ENCODE results near the gene CCDC85C. TPM values are rescaled to one million over a fixed set of nuclear protein-coding genes. Genes with fewer than 3 reads are reported as not detected.
A peak's percentile ranks its signal among the peaks of the same experiment; 100 is the strongest.

CCDC85C gene
- total and polyA plus RNA-seq, 7 donors: 1.8 to 21.0 (median 7.9) TPM

GRCh38 chr14:99604278-99604765 lies 315 bp upstream of the CCDC85C start:
- Histone ChIP-seq H3K27ac (peak overlapping the region; percentile 87), H3K36me3 (ENCODE audit: insufficient read depth in 1 of 2, low read depth in 1 of 2) (no peaks in the 10 kb centered on the region), H3K4me1 (peaks cover 15% of the 10 kb centered on the region), H3K9me3 (no peaks in the 10 kb centered on the region), H3K4me3 (peak overlapping the region; percentile 96), H3K27me3 (ENCODE audit: insufficient read depth in 3 of 3, low read length in 2 of 3) (no peaks in the 10 kb centered on the region)
- peak; percentile 96 to 97 for DNase-seq
- intact Hi-C loops (cut with DNase I): no loop called here
- ATAC-seq: peak; percentile 95 to 98 (median 97)
- TF ChIP-seq CTCF (IDR thresholded peaks at IDR 0.05): no peak
- WGBS, 3 donors: 0 to 2% (median 1%) methylated on average over 10 to 65 of the region's 65 CpGs

GRCh38 chr14:99602788-99603415 lies 1.1 kb downstream of the CCDC85C start:
- Histone ChIP-seq H3K27ac (no peak overlapping the region), H3K27me3 (ENCODE audit: insufficient read depth in 3 of 3, low read length in 2 of 3) (no peaks in the 10 kb centered on the region), H3K4me1 (peaks cover 18% of the 10 kb centered on the region), H3K36me3 (ENCODE audit: insufficient read depth in 1 of 2, low read depth in 1 of 2) (no peaks in the 10 kb centered on the region), H3K4me3 (peak overlapping the region; percentile 68), H3K9me3 (no peaks in the 10 kb centered on the region)
- ATAC-seq: no peak
- TF ChIP-seq CTCF (IDR thresholded peaks at IDR 0.05): no peak
- WGBS, 3 donors: 44 to 49% (median 48%) methylated on average over 20 to 53 of the region's 53 CpGs
- intact Hi-C loops (cut with DNase I): no loop called here
- DNase-seq: no peak

- H3K36me3 ChIP-seq (ENCODE audit: insufficient read depth in 1 of 2, low read depth in 1 of 2): no peaks in the 10 kb centered on the region
- no peak overlapping the region for H3K27ac ChIP-seq
- TF ChIP-seq CTCF (IDR thresholded peaks at IDR 0.05): no peak
- peaks cover 18% of the 10 kb centered on the region for H3K4me1 ChIP-seq
- DNase-seq: no peak
- no peaks in the 10 kb centered on the region for H3K27me3 ChIP-seq (ENCODE audit: insufficient read depth in 3 of 3, low read length in 2 of 3)
- H3K4me3 ChIP-seq: peak overlapping the region; percentile 68
- 49 to 61% (median 57%) methylated on average over 18 of the region's 18 CpGs for WGBS, 3 donors
- intact Hi-C loops (cut with DNase I): no loop called here
- H3K9me3 ChIP-seq: no peaks in the 10 kb centered on the region
- ATAC-seq: no peak
These were observed 1.8 kb downstream of the CCDC85C start for GRCh38 chr14:99602054-99602787.

- ATAC-seq (no peak), DNase-seq (no peak)
- WGBS, 3 donors: 73 to 83% (median 75%) methylated on average over 8 of the region's 8 CpGs
- TF ChIP-seq CTCF (IDR thresholded peaks at IDR 0.05): no peak
- no peaks in the 10 kb centered on the region for H3K9me3 ChIP-seq
- peak overlapping the region; percentile 68 for H3K4me3 ChIP-seq
- no peaks in the 10 kb centered on the region for H3K36me3 ChIP-seq (ENCODE audit: insufficient read depth in 1 of 2, low read depth in 1 of 2)
- H3K4me1 ChIP-seq: peaks cover 25% of the 10 kb centered on the region
- H3K27ac ChIP-seq: no peak overlapping the region
- H3K27me3 ChIP-seq (ENCODE audit: insufficient read depth in 3 of 3, low read length in 2 of 3): no peaks in the 10 kb centered on the region
- intact Hi-C loops (cut with DNase I): loop anchor here in 1 of 2 donors (2.0 kb wide), 1 partner anchor 37 kb away; no protein-coding TSS in a partner anchor
These were observed 2.6 kb downstream of the CCDC85C start for GRCh38 chr14:99601361-99601831.
